ENCODE measurements around the gene HELZ. TPM values are rescaled to one million over a fixed set of nuclear protein-coding genes. Genes with fewer than 3 reads are reported as not detected.

HELZ gene
- total and polyA plus RNA-seq, 2 donors (not counting 3 experiments of a cell fraction or from before 2014, with no cell fraction given): 8.0 to 47.3 TPM

DNA sequence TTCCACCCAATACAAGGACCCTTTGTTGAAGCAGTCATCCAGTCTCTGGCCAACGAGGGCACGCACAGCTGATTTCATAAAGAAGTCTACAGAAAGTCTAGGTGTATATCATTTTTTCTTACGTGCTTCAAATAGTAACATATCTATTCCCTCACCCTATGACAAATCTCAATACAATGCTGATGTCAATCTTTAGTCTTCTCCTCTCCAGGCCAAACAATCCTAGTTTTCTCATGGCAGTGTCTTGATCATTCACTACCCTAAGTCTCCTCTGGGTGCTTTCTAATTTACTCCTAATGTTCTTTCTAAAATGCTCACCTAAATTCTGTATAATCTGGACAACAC lies 108.0 kb downstream of the HELZ start:
- CTCF ChIA-PET: no interaction called here
- no peak overlapping the region for H3K9ac ChIP-seq (replicated peaks; ENCODE audit: extremely low read depth, insufficient read depth, low read length)
- BruUV-seq (replicated peaks): no TSS peak
- no peaks in the 10 kb centered on the region for H4K20me1 ChIP-seq (replicated peaks; ENCODE audit: control insufficient read depth, extremely low read depth, insufficient read depth, low read length)
- POLR2A ChIA-PET: no interaction called here
- intact Hi-C loops (cut with micrococcal nuclease) (no loop called here), dilution Hi-C loops (cut with MboI; ENCODE audit: extremely low pct_ligation_motif_present, low sequenced_read_pairs) (no loop called here)
- no peak overlapping the region for H3K27ac ChIP-seq (ENCODE audit: insufficient read depth, low read depth, low read length)
- no peaks in the 10 kb centered on the region for H3K27me3 ChIP-seq (ENCODE audit: control insufficient read depth in 2 of 2, insufficient read depth in 2 of 2, low read length in 2 of 2)
- no peak overlapping the region for H3K4me2 ChIP-seq (ENCODE audit: insufficient read depth, low read length)
- TF ChIP-seq, protein P1, sequence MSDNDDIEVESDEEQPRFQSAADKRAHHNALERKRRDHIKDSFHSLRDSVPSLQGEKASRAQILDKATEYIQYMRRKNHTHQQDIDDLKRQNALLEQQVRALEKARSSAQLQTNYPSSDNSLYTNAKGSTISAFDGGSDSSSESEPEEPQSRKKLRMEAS (IDR thresholded peaks at IDR 0.05; ENCODE audit: insufficient read depth, insufficient read length): no peak
- TF ChIP-seq MYC (IDR thresholded peaks at IDR 0.05; ENCODE audit: low read depth, low read length): no peak
- no peak for TF ChIP-seq POLR2AphosphoS5 (IDR thresholded peaks at IDR 0.05; ENCODE audit: insufficient read depth, low read depth, low read length)
- peaks cover 4 to 6% of the 10 kb centered on the region in 2 experiments for H3K36me3 ChIP-seq (ENCODE audit: control insufficient read depth in 2 of 2, extremely low read depth in 1 of 2, insufficient read depth in 2 of 2, low read length in 2 of 2)
- no peak overlapping the region for H3K4me3 ChIP-seq (replicated peaks in 1 of 3; ENCODE audit: insufficient read depth in 1 of 3, low read depth in 1 of 3, low read length in 3 of 3)
- no peaks in the 10 kb centered on the region for H3K4me1 ChIP-seq (ENCODE audit: control insufficient read depth, extremely low read depth, insufficient read depth, low read length)
- no peaks in the 10 kb centered on the region for H3K9me3 ChIP-seq (replicated peaks; ENCODE audit: control insufficient read depth, insufficient read depth, low read length)
- H3K79me2 ChIP-seq (ENCODE audit: control insufficient read depth, insufficient read depth, low read length): no peaks in the 10 kb centered on the region
- FAIRE-seq (no peak), DNase-seq (ENCODE audit: low read depth, low spot score) (no peak)
- no peak overlapping the region for H2AFZ ChIP-seq (ENCODE audit: low read depth, low read length)
- no peaks in the 10 kb centered on the region for H3K9me1 ChIP-seq (replicated peaks; ENCODE audit: control insufficient read depth, extremely low read depth, insufficient read depth, low read length)

DNA sequence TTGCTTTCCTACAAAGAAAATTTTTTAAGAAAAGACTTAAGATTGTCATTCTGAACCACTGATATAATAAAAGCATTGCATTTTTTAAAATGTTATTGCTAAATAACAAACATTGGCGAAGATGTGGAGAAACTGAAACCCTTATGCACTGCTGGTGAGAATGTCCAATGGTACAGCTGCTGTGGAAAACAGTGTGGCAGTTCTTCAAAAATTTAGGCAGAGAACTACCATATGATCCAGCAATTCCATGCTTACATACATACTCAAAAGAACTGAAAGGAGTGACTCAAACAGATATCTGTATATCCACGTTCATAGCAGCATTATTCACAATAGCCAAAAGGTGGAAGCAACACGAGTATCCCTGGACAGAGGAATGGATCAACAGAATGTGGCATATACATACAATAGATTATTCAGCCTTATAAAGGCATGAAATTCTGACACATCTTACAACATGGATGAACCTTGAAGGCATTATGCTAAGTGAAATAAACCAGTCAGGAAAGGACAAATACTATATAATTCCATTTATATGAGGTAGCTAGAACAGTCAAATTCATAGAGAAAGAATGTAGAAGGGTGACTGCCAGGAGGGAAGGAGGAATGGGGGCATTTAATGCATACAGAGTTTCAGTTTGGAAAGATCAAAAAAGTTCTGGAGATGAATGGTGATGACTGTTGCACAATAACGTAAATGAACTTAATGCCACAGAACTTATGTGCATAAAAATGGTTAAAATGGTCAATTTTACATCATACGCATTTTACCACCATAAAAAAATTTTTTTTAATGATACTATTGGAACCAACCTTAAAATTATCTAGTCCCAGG lies 108.6 kb downstream of the HELZ start:
- FAIRE-seq: no peak
- intact Hi-C loops (cut with micrococcal nuclease): no loop called here
- DNase-seq (ENCODE audit: low read depth, low spot score): no peak
- ChIA-PET CTCF (interaction anchor here (0.9 kb wide), 1 partner anchor 9 kb away, joined by 3 read pairs; no protein-coding TSS in a partner anchor), POLR2A (no interaction called here)
- Histone ChIP-seq H3K36me3 (ENCODE audit: control insufficient read depth in 2 of 2, extremely low read depth in 1 of 2, insufficient read depth in 2 of 2, low read length in 2 of 2) (peaks cover 4 to 6% of the 10 kb centered on the region in 2 experiments), H3K4me2 (ENCODE audit: insufficient read depth, low read length) (no peak overlapping the region), H4K20me1 (replicated peaks; ENCODE audit: control insufficient read depth, extremely low read depth, insufficient read depth, low read length) (no peaks in the 10 kb centered on the region), H3K4me1 (ENCODE audit: control insufficient read depth, extremely low read depth, insufficient read depth, low read length) (no peaks in the 10 kb centered on the region), H3K9ac (replicated peaks; ENCODE audit: extremely low read depth, insufficient read depth, low read length) (no peak overlapping the region), H3K4me3 (replicated peaks in 1 of 3; ENCODE audit: insufficient read depth in 1 of 3, low read depth in 1 of 3, low read length in 3 of 3) (no peak overlapping the region), H3K9me1 (replicated peaks; ENCODE audit: control insufficient read depth, extremely low read depth, insufficient read depth, low read length) (no peaks in the 10 kb centered on the region), H3K27ac (ENCODE audit: insufficient read depth, low read depth, low read length) (no peak overlapping the region), H3K27me3 (ENCODE audit: control insufficient read depth in 2 of 2, insufficient read depth in 2 of 2, low read length in 2 of 2) (no peaks in the 10 kb centered on the region), H3K79me2 (ENCODE audit: control insufficient read depth, insufficient read depth, low read length) (no peaks in the 10 kb centered on the region), H3K9me3 (replicated peaks; ENCODE audit: control insufficient read depth, insufficient read depth, low read length) (no peaks in the 10 kb centered on the region), H2AFZ (ENCODE audit: low read depth, low read length) (no peak overlapping the region)
- BruUV-seq (replicated peaks): no TSS peak
- dilution Hi-C loops (cut with MboI; ENCODE audit: extremely low pct_ligation_motif_present, low sequenced_read_pairs): no loop called here
- TF ChIP-seq, protein P1 (IDR thresholded peaks at IDR 0.05; ENCODE audit: insufficient read depth, insufficient read length): no peak
- TF ChIP-seq POLR2A (IDR thresholded peaks at IDR 0.05; ENCODE audit: low read depth, low read length) (no peak), POLR2AphosphoS5 (IDR thresholded peaks at IDR 0.05; ENCODE audit: insufficient read depth, low read depth, low read length) (no peak), MYC (IDR thresholded peaks at IDR 0.05; ENCODE audit: low read depth, low read length) (no peak), FOS (IDR thresholded peaks at IDR 0.05; ENCODE audit: borderline replicate concordance, insufficient read depth, low read length) (no peak), JUN (IDR thresholded peaks at IDR 0.05; ENCODE audit: borderline replicate concordance, insufficient read depth, insufficient read length, low read depth) (no peak), GATA2 (IDR thresholded peaks at IDR 0.05; ENCODE audit: insufficient read depth, insufficient read length, low read depth, low read length) (no peak), EZH2 (IDR thresholded peaks at IDR 0.05; ENCODE audit: borderline replicate concordance, low read depth, low read length, severe bottlenecking) (no peak)
- TF ChIP-seq, protein P2, sequence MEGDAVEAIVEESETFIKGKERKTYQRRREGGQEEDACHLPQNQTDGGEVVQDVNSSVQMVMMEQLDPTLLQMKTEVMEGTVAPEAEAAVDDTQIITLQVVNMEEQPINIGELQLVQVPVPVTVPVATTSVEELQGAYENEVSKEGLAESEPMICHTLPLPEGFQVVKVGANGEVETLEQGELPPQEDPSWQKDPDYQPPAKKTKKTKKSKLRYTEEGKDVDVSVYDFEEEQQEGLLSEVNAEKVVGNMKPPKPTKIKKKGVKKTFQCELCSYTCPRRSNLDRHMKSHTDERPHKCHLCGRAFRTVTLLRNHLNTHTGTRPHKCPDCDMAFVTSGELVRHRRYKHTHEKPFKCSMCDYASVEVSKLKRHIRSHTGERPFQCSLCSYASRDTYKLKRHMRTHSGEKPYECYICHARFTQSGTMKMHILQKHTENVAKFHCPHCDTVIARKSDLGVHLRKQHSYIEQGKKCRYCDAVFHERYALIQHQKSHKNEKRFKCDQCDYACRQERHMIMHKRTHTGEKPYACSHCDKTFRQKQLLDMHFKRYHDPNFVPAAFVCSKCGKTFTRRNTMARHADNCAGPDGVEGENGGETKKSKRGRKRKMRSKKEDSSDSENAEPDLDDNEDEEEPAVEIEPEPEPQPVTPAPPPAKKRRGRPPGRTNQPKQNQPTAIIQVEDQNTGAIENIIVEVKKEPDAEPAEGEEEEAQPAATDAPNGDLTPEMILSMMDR (IDR thresholded peaks at IDR 0.05; ENCODE audit: extremely low read depth in 1 of 2, insufficient read depth in 1 of 2, low read depth in 1 of 2, low read length in 2 of 2): no peak
